Caco-2 (cell line): ENCODE data around the gene EGFL7. TPM values are rescaled to one million over a fixed set of nuclear protein-coding genes. Genes with fewer than 3 reads are reported as not detected.

Experiments
- BruUV-seq: library from RNA; stranded (reverse); fragments of 400-500 nt; replicated peaks from 2 replicates; lab custom pipeline; 2021; lab: Mats Ljungman, UMichigan
- CTCF ChIA-PET: fragments of 300-600 bp; sonication (Branson Sonifier 250); formaldehyde crosslinking; loops from one replicate; lab custom pipeline; 2022; ENCODE audit warnings: antibody characterized with exemption; lab: Charles Lee
- POLR2A ChIA-PET: fragments of 300-600 bp; sonication (Branson Sonifier 250); formaldehyde crosslinking; loops from one replicate; lab custom pipeline; 2022; ENCODE audit warnings: antibody characterized with exemption; lab: Charles Lee
- DNase-seq, 2 experiments: peaks; one replicate each; pipeline versions ENCODE4 v3.0.0 to v3.0.0-alpha.2; 2020 to 2022
- H3K27me3 ChIP-seq: replicated peaks from 2 replicates; pipeline ENCODE4 v1.6.0; 2011; ENCODE audit warnings: low read length; ENCODE audit not compliant: control insufficient read depth, insufficient read depth
- H3K36me3 ChIP-seq: 2 replicates; pipeline ENCODE4 v1.5.1; 2011; ENCODE audit warnings: low read length; ENCODE audit not compliant: control insufficient read depth, insufficient read depth
- H3K4me1 ChIP-seq: fragments of 250-450 bp; sonication (Bioruptor Pico); 2 replicates; pipeline ENCODE4 v1.5.1; 2020; ENCODE audit warnings: mild to moderate bottlenecking
- H3K4me3 ChIP-seq: 2 replicates; pipeline ENCODE4 v1.5.1; 2011; ENCODE audit warnings: low read depth, mild to moderate bottlenecking, control low read depth, low read length
- H3K9me3 ChIP-seq: fragments of 250-450 bp; sonication (Bioruptor Pico); 2 replicates; pipeline ENCODE4 v1.5.1; 2020; ENCODE audit warnings: mild to moderate bottlenecking, moderate library complexity
- H3K27ac Mint-ChIP-seq: one replicate; pipeline ENCODE4 v1.8.0; 2022; ENCODE audit warnings: mixed read lengths; ENCODE audit not compliant: unreplicated experiment
- H3K27me3 Mint-ChIP-seq: one replicate; pipeline ENCODE4 v1.8.0; 2022; ENCODE audit warnings: mixed read lengths; ENCODE audit not compliant: insufficient read depth, unreplicated experiment
- H3K36me3 Mint-ChIP-seq: one replicate; pipeline ENCODE4 v1.8.0; 2022; ENCODE audit warnings: mild to moderate bottlenecking, mixed read lengths; ENCODE audit not compliant: insufficient read depth, unreplicated experiment
- H3K4me1 Mint-ChIP-seq: one replicate; pipeline ENCODE4 v1.8.0; 2022; ENCODE audit warnings: low read depth, mixed read lengths; ENCODE audit not compliant: unreplicated experiment
- H3K4me3 Mint-ChIP-seq: one replicate; pipeline ENCODE4 v1.8.0; 2022; ENCODE audit warnings: mild to moderate bottlenecking, moderate library complexity, mixed read lengths; ENCODE audit not compliant: unreplicated experiment
- H3K9me3 Mint-ChIP-seq: one replicate; pipeline ENCODE4 v1.8.0; 2022; ENCODE audit warnings: mixed read lengths; ENCODE audit not compliant: unreplicated experiment
- intact Hi-C: fragments of 100-400 bp; cut with micrococcal nuclease; formaldehyde crosslinking; loops from one replicate; pipeline ENCODE4 v1.10.0; 2022; ENCODE audit not compliant: unreplicated experiment
- total RNA-seq: library from RNA; stranded (reverse); gene quantifications from 2 replicates; pipeline ENCODE4 v1.2.3, GENCODE V29; 2022
- TF ChIP-seq, protein P1 (sequence below), 2 experiments: fragments of 200-600 bp in 1 of 2; IDR thresholded peaks; 1 replicate in 1 of 2; 2 replicates in 1 of 2; pipeline versions ENCODE4 v1.5.1 to v1.8.0; 2011 to 2022; ENCODE audit warnings: antibody characterized with exemption in 1 of 2, control low read depth in 1 of 2, inconsistent platforms in 1 of 2, low read depth in 1 of 2, low read length in 1 of 2, mild to moderate bottlenecking in 1 of 2, moderate library complexity in 1 of 2; ENCODE audit not compliant: insufficient read depth in 1 of 2, severe bottlenecking in 1 of 2, unreplicated experiment in 1 of 2

EGFL7 gene
- total RNA-seq, 1 experiment from 2014 or later: 30.2 TPM

DNA sequence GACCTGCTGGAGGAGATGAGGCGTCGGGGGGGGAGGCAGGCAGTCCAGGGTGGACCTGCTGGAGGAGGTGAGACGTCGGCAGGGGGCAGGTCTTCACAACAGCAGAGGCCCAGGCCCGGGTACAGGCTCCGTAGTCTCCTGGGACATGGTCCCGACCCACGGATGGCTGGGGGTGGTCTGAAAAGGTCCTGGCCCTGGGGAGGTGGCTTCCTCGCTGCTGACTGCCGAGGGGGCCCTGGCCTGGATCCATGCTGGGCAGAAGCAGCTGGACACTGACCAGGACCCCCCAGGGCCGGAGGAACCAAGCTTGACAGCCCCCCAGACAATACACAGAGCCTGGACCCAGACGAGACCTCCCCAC lies 8.5 kb downstream of the EGFL7 start:
- ChIA-PET POLR2A (no interaction called here), CTCF (interaction anchor here (0.6 to 1.4 kb wide), 7 partner anchors 17 to 201 kb away, joined by 3 to 7 read pairs (median 4); no protein-coding TSS in a partner anchor)
- Histone ChIP-seq H3K27me3 (no peaks in the 10 kb centered on the region), H3K36me3 (no peaks in the 10 kb centered on the region; the same call in 1 of the 2 replicates), H3K4me1 (peaks cover 17% of the 10 kb centered on the region), H3K9me3 (no peaks in the 10 kb centered on the region), H3K4me3 (no peak overlapping the region)
- H3K36me3 Mint-ChIP-seq: peaks cover 35% of the 10 kb centered on the region
- H3K4me1 Mint-ChIP-seq: no peaks in the 10 kb centered on the region
- no peak overlapping the region for H3K4me3 Mint-ChIP-seq
- BruUV-seq: no TSS peak
- no peak overlapping the region for H3K27ac Mint-ChIP-seq
- no peak for DNase-seq
- H3K9me3 Mint-ChIP-seq: no peaks in the 10 kb centered on the region
- TF ChIP-seq, protein P1, sequence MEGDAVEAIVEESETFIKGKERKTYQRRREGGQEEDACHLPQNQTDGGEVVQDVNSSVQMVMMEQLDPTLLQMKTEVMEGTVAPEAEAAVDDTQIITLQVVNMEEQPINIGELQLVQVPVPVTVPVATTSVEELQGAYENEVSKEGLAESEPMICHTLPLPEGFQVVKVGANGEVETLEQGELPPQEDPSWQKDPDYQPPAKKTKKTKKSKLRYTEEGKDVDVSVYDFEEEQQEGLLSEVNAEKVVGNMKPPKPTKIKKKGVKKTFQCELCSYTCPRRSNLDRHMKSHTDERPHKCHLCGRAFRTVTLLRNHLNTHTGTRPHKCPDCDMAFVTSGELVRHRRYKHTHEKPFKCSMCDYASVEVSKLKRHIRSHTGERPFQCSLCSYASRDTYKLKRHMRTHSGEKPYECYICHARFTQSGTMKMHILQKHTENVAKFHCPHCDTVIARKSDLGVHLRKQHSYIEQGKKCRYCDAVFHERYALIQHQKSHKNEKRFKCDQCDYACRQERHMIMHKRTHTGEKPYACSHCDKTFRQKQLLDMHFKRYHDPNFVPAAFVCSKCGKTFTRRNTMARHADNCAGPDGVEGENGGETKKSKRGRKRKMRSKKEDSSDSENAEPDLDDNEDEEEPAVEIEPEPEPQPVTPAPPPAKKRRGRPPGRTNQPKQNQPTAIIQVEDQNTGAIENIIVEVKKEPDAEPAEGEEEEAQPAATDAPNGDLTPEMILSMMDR (IDR thresholded peaks at IDR 0.05; ENCODE audit: insufficient read depth in 1 of 2, low read depth in 1 of 2, low read length in 1 of 2, severe bottlenecking in 1 of 2, unreplicated experiment in 1 of 2): no peak
- intact Hi-C loops: no loop called here
- H3K27me3 Mint-ChIP-seq: no peaks in the 10 kb centered on the region

DNA sequence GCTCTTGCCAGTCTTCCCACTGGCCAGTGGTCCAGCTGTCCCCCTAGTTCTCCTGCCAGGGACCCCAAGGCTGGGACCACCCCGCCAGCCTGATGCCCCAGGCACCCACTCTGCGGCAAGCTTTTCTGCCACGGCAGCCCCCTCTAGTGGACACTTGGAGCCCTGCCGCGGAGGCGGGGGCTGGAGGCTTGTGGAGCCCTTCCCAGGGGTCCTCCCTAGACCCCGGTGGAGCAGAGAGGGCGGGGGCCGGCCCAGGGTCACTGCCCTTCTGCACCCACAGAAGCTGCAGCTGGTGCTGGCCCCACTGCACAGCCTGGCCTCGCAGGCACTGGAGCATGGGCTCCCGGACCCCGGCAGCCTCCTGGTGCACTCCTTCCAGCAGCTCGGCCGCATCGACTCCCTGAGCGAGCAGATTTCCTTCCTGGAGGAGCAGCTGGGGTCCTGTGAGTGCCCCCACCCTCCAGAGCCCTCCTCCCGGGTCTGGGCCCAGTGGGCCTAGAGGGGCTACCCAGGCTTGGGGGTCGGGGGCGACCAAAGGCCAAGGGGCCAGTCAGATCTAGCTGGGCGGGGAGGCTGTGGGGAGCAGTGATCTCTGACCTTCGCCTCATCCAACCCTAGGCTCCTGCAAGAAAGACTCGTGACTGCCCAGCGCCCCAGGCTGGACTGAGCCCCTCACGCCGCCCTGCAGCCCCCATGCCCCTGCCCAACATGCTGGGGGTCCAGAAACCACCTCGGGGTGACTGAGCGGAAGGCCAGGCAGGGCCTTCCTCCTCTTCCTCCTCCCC lies 9.1 kb downstream of the EGFL7 start:
- CTCF ChIA-PET: interaction anchor here (0.6 to 1.4 kb wide), 10 partner anchors 10 to 201 kb away, joined by 3 to 10 read pairs (median 6); no protein-coding TSS in a partner anchor
- H3K27me3 Mint-ChIP-seq: no peaks in the 10 kb centered on the region
- no peak overlapping the region for H3K4me3 ChIP-seq
- peaks cover 19% of the 10 kb centered on the region for H3K4me1 ChIP-seq
- H3K36me3 Mint-ChIP-seq: peaks cover 35% of the 10 kb centered on the region
- TF ChIP-seq, protein P1 (IDR thresholded peaks at IDR 0.05; ENCODE audit: insufficient read depth in 1 of 2, low read depth in 1 of 2, low read length in 1 of 2, severe bottlenecking in 1 of 2, unreplicated experiment in 1 of 2): peak; percentile 76 to 83
- no peak overlapping the region for H3K27ac Mint-ChIP-seq
- H3K27me3 ChIP-seq: no peaks in the 10 kb centered on the region
- H3K36me3 ChIP-seq: no peaks in the 10 kb centered on the region; the same call in 1 of the 2 replicates
- no peak overlapping the region for H3K4me3 Mint-ChIP-seq
- no TSS peak for BruUV-seq
- no peaks in the 10 kb centered on the region for H3K4me1 Mint-ChIP-seq
- peak in 1 of 2 experiments; percentile 64 for DNase-seq
- POLR2A ChIA-PET: no interaction called here
- H3K9me3 Mint-ChIP-seq: no peaks in the 10 kb centered on the region
- intact Hi-C loops: no loop called here
- no peaks in the 10 kb centered on the region for H3K9me3 ChIP-seq

DNA sequence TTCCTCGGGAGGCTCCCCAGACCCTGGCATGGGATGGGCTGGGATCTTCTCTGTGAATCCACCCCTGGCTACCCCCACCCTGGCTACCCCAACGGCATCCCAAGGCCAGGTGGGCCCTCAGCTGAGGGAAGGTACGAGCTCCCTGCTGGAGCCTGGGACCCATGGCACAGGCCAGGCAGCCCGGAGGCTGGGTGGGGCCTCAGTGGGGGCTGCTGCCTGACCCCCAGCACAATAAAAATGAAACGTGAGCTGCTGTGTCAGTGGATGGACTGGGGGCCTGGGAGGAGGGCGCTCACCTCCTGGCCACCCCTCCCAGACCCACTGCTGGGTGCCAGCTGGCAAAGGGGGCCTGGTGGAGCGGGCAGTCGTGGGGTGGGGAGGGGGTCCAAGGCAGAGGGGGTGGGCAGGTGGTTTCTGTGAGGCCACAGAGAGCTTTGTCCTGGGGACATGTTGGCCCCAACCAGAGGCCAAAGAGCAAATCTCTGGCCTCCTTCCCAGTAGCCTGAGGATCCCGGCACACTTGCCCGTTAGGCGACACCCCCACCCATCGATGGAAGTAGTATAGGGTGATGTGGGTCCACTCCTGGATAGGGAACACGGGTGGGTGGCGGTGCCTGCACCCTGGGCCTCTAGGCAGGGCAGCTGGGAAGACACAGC lies 9.8 kb downstream of the EGFL7 start:
- Mint-ChIP-seq H3K9me3 (no peaks in the 10 kb centered on the region), H3K27ac (no peak overlapping the region), H3K4me1 (no peaks in the 10 kb centered on the region), H3K4me3 (no peak overlapping the region), H3K36me3 (peaks cover 35% of the 10 kb centered on the region), H3K27me3 (no peaks in the 10 kb centered on the region)
- Histone ChIP-seq H3K36me3 (no peaks in the 10 kb centered on the region; the same call in 1 of the 2 replicates), H3K4me3 (no peak overlapping the region), H3K4me1 (peaks cover 19% of the 10 kb centered on the region), H3K27me3 (no peaks in the 10 kb centered on the region), H3K9me3 (no peaks in the 10 kb centered on the region)
- TF ChIP-seq, protein P1 (IDR thresholded peaks at IDR 0.05; ENCODE audit: insufficient read depth in 1 of 2, low read depth in 1 of 2, low read length in 1 of 2, severe bottlenecking in 1 of 2, unreplicated experiment in 1 of 2): no peak
- no peak for DNase-seq
- ChIA-PET CTCF (interaction anchor here (0.8 to 1.4 kb wide), 5 partner anchors 11 to 188 kb away, joined by 4 to 10 read pairs (median 6); no protein-coding TSS in a partner anchor), POLR2A (no interaction called here)
- TSS peak; percentile 57 for BruUV-seq
- intact Hi-C loops: no loop called here
